ENCODE results near the gene RRAS2.

RRAS2 gene

GRCh38 chr11:14336507-14337503 lies 22.2 kb downstream of the RRAS2 start:
- DNase-seq (ENCODE audit: low read depth), result no peak

GRCh38 chr11:14335712-14336111 lies 23.3 kb downstream of the RRAS2 start:
- DNase-seq (ENCODE audit: low read depth), result no peak

- no peak for DNase-seq (ENCODE audit: low read depth)
These were observed 24.1 kb downstream of the RRAS2 start for GRCh38 chr11:14334893-14335292.

- no peak for DNase-seq (ENCODE audit: low read depth)
These were observed 24.8 kb downstream of the RRAS2 start for GRCh38 chr11:14334192-14334591.

- no peak for DNase-seq (ENCODE audit: low read depth)
These were observed 27.4 kb downstream of the RRAS2 start for GRCh38 chr11:14331476-14332136.

GRCh38 chr11:14330881-14331280 lies 28.1 kb downstream of the RRAS2 start:
- no peak for DNase-seq (ENCODE audit: low read depth)

GRCh38 chr11:14329702-14330101 lies 29.3 kb downstream of the RRAS2 start:
- DNase-seq (ENCODE audit: low read depth), result no peak

- no peak for DNase-seq (ENCODE audit: low read depth)
These were observed 31.9 kb downstream of the RRAS2 start for GRCh38 chr11:14327116-14327515.

- DNase-seq (ENCODE audit: low read depth), result no peak
These were observed 35.8 kb downstream of the RRAS2 start for GRCh38 chr11:14323118-14323676.

- no peak for DNase-seq (ENCODE audit: low read depth)
These were observed 36.5 kb downstream of the RRAS2 start for GRCh38 chr11:14322510-14322909.

GRCh38 chr11:14320020-14320419 lies 39.0 kb downstream of the RRAS2 start:
- no peak for DNase-seq (ENCODE audit: low read depth)

- no peak for DNase-seq (ENCODE audit: low read depth)
These were observed 40.4 kb downstream of the RRAS2 start for GRCh38 chr11:14318581-14318981.

GRCh38 chr11:14317659-14318325 lies 41.2 kb downstream of the RRAS2 start:
- DNase-seq (ENCODE audit: low read depth), result no peak

- DNase-seq (ENCODE audit: low read depth), result no peak
These were observed 43.9 kb downstream of the RRAS2 start for GRCh38 chr11:14315130-14315529.

GRCh38 chr11:14314127-14314526 lies 44.9 kb downstream of the RRAS2 start:
- no peak for DNase-seq (ENCODE audit: low read depth)

GRCh38 chr11:14312736-14313438 lies 46.1 kb downstream of the RRAS2 start:
- no peak for DNase-seq (ENCODE audit: low read depth)

GRCh38 chr11:14310679-14311078 lies 48.3 kb downstream of the RRAS2 start:
- DNase-seq (ENCODE audit: low read depth), result no peak

- DNase-seq (ENCODE audit: low read depth), result no peak
These were observed 49.4 kb downstream of the RRAS2 start for GRCh38 chr11:14309425-14310192.

GRCh38 chr11:14308897-14309387 lies 50.0 kb downstream of the RRAS2 start:
- DNase-seq (ENCODE audit: low read depth), result no peak

- no peak for DNase-seq (ENCODE audit: low read depth)
These were observed 50.7 kb downstream of the RRAS2 start for GRCh38 chr11:14308114-14308896.
